Vagina (tissue), 2 donors: ENCODE measurements around the gene RIPK1. TPM values are rescaled to one million over a fixed set of nuclear protein-coding genes. Genes with fewer than 3 reads are reported as not detected.
A peak's percentile ranks its signal among the peaks of the same experiment; 100 is the strongest.

ENCODE experiments used
- DNase-seq, 2 donors: peaks; one replicate each; pipeline ENCODE4 v3.0.0-alpha.2; 2017; ENCODE audit errors: extremely low spot score in 2 of 2
- H3K27ac ChIP-seq: fragments of 200-600 bp; sonication (generic); one replicate; pipeline ENCODE4 v1.5.1; 2019
- H3K27me3 ChIP-seq: fragments of 200-600 bp; sonication (generic); one replicate; pipeline ENCODE4 v1.5.1; 2019
- H3K36me3 ChIP-seq, 2 donors: fragments of 200-600 bp; sonication (generic); one replicate each; pipeline ENCODE4 v1.5.1; 2017 to 2019
- H3K4me1 ChIP-seq: fragments of 200-600 bp; sonication (generic); one replicate; pipeline ENCODE4 v1.5.1; 2019
- H3K4me3 ChIP-seq, 2 donors: fragments of 200-600 bp; sonication (generic); 1 replicate in 1 of 2; 2 replicates in 1 of 2; pipeline ENCODE4 v1.5.1; 2016 to 2019
- H3K9me3 ChIP-seq: fragments of 200-600 bp; sonication (generic); one replicate; pipeline ENCODE4 v1.5.1; 2019
- POLR2A ChIP-seq, 2 donors: fragments of 450-650 bp; IDR thresholded peaks; one replicate each; pipeline ENCODE4 v1.6.1; 2017; ENCODE audit warnings: antibody characterized with exemption in 2 of 2, mild to moderate bottlenecking in 2 of 2, moderate library complexity in 2 of 2
- POLR2AphosphoS5 ChIP-seq, 2 donors: sonication (generic); formaldehyde crosslinking; IDR thresholded peaks; one replicate each; pipeline ENCODE4 v1.9.0; 2017; ENCODE audit warnings: antibody characterized with exemption in 2 of 2, mild to moderate bottlenecking in 2 of 2, low read depth in 1 of 2; ENCODE audit not compliant: insufficient read depth in 1 of 2
- intact Hi-C: fragments of 100-400 bp; cut with DNase I; formaldehyde crosslinking; loops from one replicate; pipeline ENCODE4 v1.15.1; 2023
- total RNA-seq: library from RNA; depleted of rRNA; stranded (reverse); fragments of >200 nt; gene quantifications from one replicate; pipeline ENCODE4 v1.2.3, GENCODE V29; 2016
- TF ChIP-seq, protein P1 (sequence below), 3 experiments: fragments of 450-650 bp in 2 of 3; fragments of 200-600 bp in 1 of 3; sonication (generic) in 1 of 3; IDR thresholded peaks; one replicate each; pipeline ENCODE4 v1.5.1; 2017 to 2019; ENCODE audit warnings: antibody characterized with exemption in 3 of 3, mild to moderate bottlenecking in 2 of 3, moderate library complexity in 2 of 3

Gene RIPK1
- total RNA-seq, 1 donor from 2014 or later, result 27.0 TPM

DNA sequence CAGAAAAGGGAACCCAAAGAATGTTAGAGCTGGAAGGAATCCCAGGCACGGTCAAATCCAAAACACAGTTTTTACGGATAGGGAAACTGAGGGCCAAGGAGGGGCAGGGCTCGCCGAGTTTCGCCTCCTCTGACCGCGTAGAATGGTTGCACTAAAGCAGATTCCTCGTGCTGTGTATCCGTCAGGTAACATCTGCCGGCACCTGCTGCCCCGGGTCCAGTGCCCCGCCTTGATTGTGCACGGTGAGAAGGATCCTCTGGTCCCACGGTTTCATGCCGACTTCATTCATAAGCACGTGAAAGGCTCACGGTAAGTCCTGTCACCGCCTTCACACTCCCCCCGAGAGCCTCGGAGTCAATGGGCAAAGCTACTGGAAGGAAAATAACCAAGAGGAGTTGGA is 71.9 kb downstream of the RIPK1 start:
- H3K4me3 ChIP-seq, result no peak overlapping the region
- intact Hi-C loops, result no loop called here
- DNase-seq, result no peak
- no peaks in the 10 kb centered on the region for H3K9me3 ChIP-seq
- peaks cover 0 to 40% of the 10 kb centered on the region in 2 donors for H3K36me3 ChIP-seq
- H3K27ac ChIP-seq, result peak overlapping the region; percentile 20
- no peaks in the 10 kb centered on the region for H3K27me3 ChIP-seq
- TF ChIP-seq, protein P1, sequence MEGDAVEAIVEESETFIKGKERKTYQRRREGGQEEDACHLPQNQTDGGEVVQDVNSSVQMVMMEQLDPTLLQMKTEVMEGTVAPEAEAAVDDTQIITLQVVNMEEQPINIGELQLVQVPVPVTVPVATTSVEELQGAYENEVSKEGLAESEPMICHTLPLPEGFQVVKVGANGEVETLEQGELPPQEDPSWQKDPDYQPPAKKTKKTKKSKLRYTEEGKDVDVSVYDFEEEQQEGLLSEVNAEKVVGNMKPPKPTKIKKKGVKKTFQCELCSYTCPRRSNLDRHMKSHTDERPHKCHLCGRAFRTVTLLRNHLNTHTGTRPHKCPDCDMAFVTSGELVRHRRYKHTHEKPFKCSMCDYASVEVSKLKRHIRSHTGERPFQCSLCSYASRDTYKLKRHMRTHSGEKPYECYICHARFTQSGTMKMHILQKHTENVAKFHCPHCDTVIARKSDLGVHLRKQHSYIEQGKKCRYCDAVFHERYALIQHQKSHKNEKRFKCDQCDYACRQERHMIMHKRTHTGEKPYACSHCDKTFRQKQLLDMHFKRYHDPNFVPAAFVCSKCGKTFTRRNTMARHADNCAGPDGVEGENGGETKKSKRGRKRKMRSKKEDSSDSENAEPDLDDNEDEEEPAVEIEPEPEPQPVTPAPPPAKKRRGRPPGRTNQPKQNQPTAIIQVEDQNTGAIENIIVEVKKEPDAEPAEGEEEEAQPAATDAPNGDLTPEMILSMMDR (IDR thresholded peaks at IDR 0.05), result no peak
- TF ChIP-seq POLR2A (IDR thresholded peaks at IDR 0.05), result no peak
- TF ChIP-seq POLR2AphosphoS5 (IDR thresholded peaks at IDR 0.05; ENCODE audit: insufficient read depth in 1 of 2, low read depth in 1 of 2), result no peak
- peaks cover 14% of the 10 kb centered on the region for H3K4me1 ChIP-seq

DNA sequence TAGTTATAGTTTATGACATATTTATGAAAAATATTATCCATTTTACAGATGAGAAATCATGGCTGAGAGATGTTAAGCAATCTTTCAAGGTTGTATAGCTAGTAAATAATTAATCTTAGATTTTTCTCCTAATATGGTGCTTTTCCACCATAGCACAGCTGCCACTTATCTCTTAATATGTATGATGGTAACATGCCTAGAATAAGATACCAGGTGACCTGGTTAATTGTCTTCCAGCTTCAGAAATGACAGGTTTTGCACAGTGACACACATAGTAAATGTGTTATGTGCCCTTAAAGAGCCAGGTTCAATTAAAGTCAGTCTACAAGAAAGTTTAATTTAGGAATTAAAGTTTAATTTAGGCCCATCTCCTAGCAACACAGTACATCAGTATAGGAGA is 74.2 kb downstream of the RIPK1 start:
- intact Hi-C loops, result no loop called here
- no peaks in the 10 kb centered on the region for H3K9me3 ChIP-seq
- no peak overlapping the region for H3K27ac ChIP-seq
- no peak for DNase-seq
- no peak for TF ChIP-seq POLR2AphosphoS5 (IDR thresholded peaks at IDR 0.05; ENCODE audit: insufficient read depth in 1 of 2, low read depth in 1 of 2)
- TF ChIP-seq, protein P1 (IDR thresholded peaks at IDR 0.05), result no peak
- peaks cover 14% of the 10 kb centered on the region for H3K4me1 ChIP-seq
- H3K4me3 ChIP-seq, result no peak overlapping the region
- no peaks in the 10 kb centered on the region for H3K27me3 ChIP-seq
- peaks cover 0 to 23% of the 10 kb centered on the region in 2 donors for H3K36me3 ChIP-seq

DNA sequence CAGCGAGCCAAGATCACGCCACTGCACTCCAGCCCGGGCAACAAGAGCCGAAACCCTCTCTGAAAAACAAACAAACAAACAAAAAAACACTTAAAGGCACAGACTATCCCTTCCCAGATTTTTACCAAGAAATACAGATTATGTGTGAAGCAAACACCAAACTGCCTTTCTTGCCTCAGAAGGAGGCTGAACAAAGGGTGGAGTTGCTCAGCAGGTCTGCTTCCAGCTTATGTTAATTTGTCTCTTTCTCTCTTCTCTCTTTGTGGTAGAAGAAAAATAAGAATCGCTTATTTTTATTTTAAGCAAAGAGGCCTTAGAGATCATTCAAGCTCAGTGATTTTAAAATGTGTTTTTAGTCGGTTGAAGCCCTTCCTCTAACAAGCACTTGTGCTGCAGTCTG is 74.9 kb downstream of the RIPK1 start:
- DNase-seq, result no peak
- H3K36me3 ChIP-seq, result peaks cover 0 to 23% of the 10 kb centered on the region in 2 donors
- no peaks in the 10 kb centered on the region for H3K27me3 ChIP-seq
- H3K4me3 ChIP-seq, result no peak overlapping the region
- TF ChIP-seq POLR2A (IDR thresholded peaks at IDR 0.05) (no peak), POLR2AphosphoS5 (IDR thresholded peaks at IDR 0.05; ENCODE audit: insufficient read depth in 1 of 2, low read depth in 1 of 2) (no peak)
- TF ChIP-seq, protein P1 (IDR thresholded peaks at IDR 0.05), result no peak
- intact Hi-C loops, result no loop called here
- H3K9me3 ChIP-seq, result no peaks in the 10 kb centered on the region
- H3K27ac ChIP-seq, result no peak overlapping the region
- H3K4me1 ChIP-seq, result peaks cover 14% of the 10 kb centered on the region

DNA sequence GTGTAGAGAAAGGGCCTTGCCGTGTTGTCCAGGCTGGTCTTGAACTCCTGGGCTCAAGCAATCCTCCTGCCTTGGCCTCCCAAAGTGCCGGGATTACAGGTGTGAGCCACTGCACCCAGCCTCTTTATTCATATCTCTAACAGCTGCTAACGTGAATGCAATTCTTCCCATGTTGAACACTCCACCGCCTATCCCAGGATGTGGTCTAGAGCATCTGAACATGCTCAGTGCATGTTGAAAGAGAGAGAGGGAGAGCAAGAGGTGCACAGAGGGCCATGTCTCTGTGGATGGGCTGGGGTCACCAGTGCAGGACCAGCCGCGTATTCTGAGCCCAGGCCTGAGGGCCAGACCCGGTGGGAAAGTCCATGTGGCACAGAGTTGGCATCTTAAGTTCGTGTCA is 76.3 kb downstream of the RIPK1 start:
- Histone ChIP-seq H3K9me3 (no peaks in the 10 kb centered on the region), H3K4me3 (no peak overlapping the region), H3K27ac (no peak overlapping the region), H3K27me3 (no peaks in the 10 kb centered on the region), H3K4me1 (peaks cover 2% of the 10 kb centered on the region), H3K36me3 (peaks cover 0 to 23% of the 10 kb centered on the region in 2 donors)
- DNase-seq, result no peak
- intact Hi-C loops, result no loop called here
- TF ChIP-seq POLR2AphosphoS5 (IDR thresholded peaks at IDR 0.05; ENCODE audit: insufficient read depth in 1 of 2, low read depth in 1 of 2) (no peak), POLR2A (IDR thresholded peaks at IDR 0.05) (no peak)
- TF ChIP-seq, protein P1 (IDR thresholded peaks at IDR 0.05), result no peak

DNA sequence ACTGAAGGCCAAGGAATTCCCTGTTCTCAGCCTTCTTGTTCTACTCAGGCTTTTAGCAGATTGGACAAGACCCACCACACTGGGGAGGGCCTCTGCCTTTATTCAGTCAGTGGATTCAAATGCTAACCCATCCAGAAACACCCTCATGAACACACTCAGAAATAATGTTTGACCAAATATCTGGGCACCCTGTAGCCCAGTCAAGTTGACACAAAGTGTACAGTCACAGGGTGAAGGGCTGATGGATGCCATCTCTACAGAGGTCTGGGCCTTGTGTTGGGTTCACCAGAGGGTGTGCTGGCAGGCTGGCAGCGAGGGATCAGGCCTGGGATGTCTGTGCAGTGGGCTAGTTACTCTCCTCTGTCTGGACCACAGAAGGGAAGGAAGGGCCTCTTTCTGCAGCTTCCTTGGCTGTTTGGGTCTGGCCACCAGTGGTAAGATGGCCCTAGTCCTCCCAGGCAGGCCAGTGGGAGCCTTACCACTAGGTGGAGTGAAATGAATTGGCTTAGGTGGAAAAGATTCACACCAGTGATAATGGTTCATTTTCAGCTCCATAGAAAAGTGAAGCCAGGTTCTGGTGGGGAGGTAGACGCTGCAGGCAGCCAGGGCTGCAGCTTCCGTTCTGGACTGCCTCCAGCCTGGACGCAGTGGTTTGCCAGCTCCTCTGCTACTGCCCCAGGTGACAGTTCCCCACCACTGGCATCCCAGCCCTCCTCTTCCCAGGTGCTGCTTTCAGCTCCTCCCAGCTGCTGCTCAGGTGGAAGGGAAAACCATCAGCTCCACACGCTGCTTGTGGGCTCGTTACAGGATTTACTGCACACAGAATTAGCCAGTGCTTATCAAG is 79.8 kb downstream of the RIPK1 start:
- Histone ChIP-seq H3K36me3 (peaks cover 0 to 9% of the 10 kb centered on the region in 2 donors), H3K4me1 (no peaks in the 10 kb centered on the region), H3K27me3 (no peaks in the 10 kb centered on the region), H3K27ac (no peak overlapping the region), H3K4me3 (no peak overlapping the region), H3K9me3 (no peaks in the 10 kb centered on the region)
- intact Hi-C loops, result no loop called here
- DNase-seq, result no peak
- TF ChIP-seq POLR2A (IDR thresholded peaks at IDR 0.05), result no peak
- TF ChIP-seq, protein P1 (IDR thresholded peaks at IDR 0.05), result no peak
- no peak for TF ChIP-seq POLR2AphosphoS5 (IDR thresholded peaks at IDR 0.05; ENCODE audit: insufficient read depth in 1 of 2, low read depth in 1 of 2)
